ENCODE measurements around the gene GNAS. TPM values are rescaled to one million over a fixed set of nuclear protein-coding genes. Genes with fewer than 3 reads are reported as not detected.
"Not testable (repeated sequence)": the region's sequence is repeated elsewhere in the genome, so short reads cannot be mapped to it uniquely, and the experiment has no call there.

The GNAS gene
- total RNA-seq, result 738 and 772 TPM in 2 replicates

DNA sequence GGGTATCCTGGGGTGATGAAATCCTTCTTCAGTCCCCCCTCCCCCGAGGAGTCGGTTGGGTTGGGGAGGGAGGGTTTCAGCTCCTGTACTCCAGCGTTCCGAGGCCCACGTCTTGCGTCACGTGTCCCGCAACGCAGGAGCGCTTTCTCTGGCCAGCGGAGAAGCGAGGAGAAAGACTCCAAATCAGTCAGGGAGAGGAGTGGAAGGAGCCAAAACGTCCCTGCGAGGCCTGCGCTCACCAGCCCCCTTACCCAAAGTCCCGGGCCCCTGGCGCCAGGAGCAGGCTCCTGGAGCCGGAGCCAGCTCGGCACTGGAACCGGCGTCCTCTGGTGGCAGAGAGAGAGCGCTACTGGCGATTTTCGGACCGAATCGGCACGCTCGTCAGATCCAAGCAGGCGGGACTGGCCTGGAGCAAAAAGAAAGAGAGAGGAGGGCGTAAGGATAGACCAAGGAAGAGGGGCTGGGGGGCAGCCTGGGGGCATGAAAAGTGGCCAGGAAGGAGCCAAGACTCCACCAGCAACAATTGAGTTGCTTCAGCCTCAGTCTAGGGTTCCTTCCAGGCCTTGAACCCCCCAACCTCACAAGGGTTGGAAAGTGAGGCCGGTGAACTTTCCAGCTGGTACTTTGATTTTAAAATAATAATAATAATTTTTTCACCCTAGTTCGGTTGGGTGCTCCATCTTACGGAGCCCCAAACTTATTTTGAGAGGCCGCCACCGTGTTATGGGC lies at the start of gene GNAS:
Gene GNAS (plus strand): TSS at position 174 of the 729 bp plus-strand sequence.
- intact Hi-C loops (cut with micrococcal nuclease), result loop anchor here (2.0 to 10.0 kb wide), 2 partner anchors 202 to 618 kb away; partner anchors contain the start of gene STX16

DNA sequence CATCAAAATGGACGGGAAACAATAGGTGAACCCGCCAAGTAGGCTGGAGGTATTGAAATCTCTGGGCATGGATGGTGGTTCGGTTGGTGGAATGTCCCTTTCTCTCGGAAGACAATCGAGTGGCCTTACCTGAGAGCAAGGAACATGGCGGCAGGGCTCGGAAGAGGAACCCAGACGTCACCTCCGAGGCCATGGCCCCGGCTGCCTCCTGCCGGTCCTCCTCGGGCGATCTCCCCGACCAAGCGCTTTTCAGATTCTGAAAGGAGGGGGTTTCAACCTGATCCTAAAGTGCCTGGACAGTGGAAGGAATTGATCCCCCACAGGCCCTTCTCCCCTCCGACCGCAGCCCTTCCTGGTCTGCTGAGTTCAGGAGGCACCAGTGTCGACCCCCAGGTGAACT lies 49.0 kb upstream of the GNAS start:
- intact Hi-C loops (cut with micrococcal nuclease), result no loop called here

DNA sequence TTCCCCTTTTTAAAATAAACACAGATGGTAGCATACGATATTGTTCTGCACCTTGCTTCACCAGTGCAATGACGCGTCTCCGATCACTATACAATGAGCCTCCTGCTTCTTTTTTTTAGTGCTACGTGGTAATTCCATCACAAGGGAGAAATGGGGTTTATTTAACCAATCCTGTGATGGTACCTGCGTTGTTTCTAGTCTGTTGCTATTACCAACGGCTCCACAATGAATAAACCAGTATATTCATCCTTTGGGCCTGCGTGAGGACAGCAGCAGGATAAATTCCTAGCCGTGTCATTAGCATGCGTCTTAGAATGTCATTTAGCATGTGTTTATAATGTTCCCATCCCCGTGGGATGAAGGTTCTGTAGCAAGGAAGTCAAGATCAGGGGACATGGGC lies 44.7 kb upstream of the GNAS start:
- intact Hi-C loops (cut with micrococcal nuclease), result no loop called here

DNA sequence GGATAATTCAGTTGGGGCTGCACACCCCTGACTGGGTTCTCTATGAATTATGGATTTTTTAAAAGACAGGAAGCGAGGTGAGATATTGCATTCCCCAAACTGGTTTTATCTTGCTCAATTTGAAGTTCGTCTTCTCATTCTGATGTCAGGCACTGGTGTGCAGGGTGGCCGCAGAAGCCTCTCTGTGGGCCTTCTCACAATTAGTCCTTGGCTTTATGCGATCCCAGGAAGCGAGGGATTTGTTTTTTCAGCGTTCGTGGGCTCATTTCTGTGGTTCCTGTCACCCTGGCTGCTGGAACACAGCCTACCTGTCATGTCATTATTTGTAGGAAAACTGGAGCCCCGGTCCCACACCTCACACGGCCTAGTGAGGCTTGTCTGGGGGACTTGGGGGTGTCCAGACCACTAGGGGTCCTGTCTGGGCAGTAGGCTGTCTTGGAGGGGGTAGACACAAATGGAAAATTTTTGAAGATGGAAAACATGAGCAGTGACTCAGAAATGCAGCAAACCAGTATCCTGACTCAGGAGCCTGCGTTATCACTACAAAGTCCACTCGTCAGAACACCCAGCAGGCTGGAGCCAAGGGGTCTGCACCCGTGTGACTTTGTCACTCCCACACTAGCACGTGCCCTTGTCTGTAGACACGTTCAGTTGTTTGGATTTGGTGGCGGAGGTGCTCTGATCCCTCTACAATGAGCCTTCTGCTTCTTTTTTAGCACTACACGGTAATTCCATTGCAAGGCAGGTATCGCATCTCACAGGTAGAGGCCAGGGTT lies 44.1 kb upstream of the GNAS start:
- intact Hi-C loops (cut with micrococcal nuclease), result no loop called here

DNA sequence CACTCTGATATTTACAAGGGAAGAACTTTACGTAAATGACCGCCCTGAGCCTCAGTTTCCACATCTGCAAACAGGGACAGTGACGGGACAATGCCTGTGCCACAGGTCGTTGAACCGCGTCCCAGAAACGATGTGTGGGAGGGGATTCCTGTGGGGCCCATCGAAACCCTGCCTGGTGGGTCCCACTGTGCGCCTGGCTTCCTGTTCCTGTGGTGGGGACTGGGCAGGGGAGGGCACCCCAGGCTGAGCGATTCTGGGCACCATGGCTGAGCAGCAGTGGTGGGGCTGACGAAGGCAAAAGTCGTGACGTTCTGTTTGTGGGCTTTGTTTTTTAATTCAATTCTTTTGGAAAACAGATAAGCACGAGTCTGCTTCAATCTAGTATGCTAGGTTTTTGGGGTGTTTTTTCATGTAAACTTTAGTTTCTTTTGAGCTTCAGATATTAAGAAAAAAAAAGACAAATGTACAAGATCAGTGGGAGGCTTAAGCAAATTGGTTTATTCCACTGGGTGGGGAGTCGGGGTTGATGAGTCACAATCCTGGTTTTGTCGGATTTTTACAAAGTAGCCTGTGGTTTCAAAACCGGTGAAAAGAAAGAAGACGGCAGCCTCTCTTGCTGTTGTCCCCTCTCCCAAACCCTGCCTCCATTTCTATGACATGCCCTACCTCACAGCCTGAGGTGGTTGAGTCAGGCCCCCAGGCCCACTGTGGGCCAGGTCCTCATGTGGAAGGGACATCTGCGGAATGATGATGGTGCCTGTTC lies 42.2 kb upstream of the GNAS start:
- intact Hi-C loops (cut with micrococcal nuclease), result no loop called here

DNA sequence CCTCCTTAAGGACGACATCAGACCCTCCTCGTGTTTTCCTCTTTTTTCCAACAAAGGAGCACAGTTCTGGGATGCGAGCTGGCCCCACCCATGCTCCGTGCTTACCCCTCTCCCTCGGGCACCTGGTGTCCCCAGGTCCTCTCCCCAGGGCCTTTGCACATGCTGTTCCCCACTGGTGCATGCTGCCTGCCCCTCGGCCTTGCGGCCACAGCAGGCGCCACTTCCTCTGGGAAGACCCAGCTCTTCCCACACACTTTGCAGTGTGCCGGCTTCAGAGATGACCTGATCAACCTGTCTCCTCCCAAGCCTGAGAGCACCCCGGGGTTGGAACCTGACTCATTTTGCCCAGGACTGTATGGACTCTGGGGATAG lies 41.7 kb upstream of the GNAS start:
- intact Hi-C loops (cut with micrococcal nuclease), result no loop called here

DNA sequence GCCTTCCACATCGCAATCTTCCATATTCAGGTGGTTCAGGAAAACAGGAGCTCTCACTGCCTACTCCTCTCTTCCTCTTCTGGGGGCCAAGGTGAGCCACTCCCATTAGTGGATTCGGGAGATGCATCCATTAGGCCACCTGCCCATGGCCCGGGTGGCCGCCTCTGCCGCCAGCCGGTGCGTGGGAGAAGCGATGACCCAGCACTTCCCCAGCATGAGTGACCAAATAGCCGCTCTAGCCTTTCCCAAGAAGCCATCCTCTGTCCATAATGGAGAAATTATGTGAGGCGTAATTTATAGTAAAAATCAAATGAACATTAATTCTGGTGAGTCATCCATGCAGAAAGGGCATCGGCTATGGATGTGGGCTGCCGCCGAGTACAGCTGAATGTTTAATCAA lies 41.2 kb upstream of the GNAS start:
- intact Hi-C loops (cut with micrococcal nuclease), result no loop called here

DNA sequence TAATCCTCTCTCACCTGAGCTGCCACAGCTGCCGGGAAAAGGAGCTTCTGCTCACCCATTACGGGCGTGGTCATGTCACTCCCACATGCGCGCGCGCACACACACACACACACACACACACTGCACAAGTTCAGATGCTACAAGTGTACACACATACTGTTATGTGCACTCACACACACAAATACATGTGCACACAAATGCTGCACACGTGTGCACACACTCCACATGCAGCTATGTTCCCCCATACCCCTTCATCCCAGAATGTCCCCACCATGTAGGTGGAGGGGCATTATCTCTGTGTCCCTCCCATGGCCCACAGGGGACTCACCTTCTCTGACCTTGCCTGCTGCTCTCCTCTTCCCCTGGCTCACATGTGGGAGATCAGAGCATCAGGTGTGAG lies 39.1 kb upstream of the GNAS start:
- intact Hi-C loops (cut with micrococcal nuclease), result no loop called here

DNA sequence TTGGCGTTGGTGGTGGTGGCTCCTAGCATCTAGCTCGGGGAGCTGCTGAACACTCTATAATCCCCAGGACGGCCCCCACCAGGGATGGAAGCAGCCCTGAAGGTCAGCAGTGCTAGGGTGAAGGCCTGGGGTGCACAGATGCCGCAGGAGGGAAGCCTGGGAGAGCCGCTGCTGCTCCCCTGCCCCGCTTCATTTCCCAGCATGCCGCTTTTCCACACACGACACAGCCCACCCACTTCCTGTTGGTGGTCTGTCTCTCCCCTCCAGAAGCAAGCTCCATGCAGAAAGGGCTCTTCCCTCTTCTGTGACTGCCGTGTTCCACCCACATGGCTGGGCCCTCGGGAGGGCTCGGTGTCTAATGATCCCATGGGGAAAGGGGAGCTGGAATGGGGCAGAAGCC lies 37.1 kb upstream of the GNAS start:
- intact Hi-C loops (cut with micrococcal nuclease), result no loop called here

DNA sequence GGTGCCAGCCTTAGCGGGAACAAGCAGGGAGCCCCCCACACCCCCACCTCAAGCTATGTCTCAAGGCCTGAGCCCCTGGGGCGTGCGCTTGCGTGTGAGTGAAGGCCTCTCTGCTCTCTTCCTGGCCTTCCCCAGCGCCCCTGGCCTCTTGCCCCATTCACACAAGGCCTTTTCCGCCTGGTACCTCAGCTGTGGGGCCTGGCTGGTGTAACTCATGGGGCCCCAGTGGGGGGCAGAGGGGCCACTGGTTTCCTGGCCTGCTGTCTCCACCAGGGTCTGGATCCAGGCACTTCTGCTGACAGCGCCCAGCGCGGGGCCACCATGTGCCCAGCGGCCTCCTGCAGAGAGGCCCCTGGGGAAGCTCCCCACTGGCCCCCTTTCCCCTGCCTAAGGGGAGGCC lies 36.5 kb upstream of the GNAS start:
- intact Hi-C loops (cut with micrococcal nuclease), result no loop called here

DNA sequence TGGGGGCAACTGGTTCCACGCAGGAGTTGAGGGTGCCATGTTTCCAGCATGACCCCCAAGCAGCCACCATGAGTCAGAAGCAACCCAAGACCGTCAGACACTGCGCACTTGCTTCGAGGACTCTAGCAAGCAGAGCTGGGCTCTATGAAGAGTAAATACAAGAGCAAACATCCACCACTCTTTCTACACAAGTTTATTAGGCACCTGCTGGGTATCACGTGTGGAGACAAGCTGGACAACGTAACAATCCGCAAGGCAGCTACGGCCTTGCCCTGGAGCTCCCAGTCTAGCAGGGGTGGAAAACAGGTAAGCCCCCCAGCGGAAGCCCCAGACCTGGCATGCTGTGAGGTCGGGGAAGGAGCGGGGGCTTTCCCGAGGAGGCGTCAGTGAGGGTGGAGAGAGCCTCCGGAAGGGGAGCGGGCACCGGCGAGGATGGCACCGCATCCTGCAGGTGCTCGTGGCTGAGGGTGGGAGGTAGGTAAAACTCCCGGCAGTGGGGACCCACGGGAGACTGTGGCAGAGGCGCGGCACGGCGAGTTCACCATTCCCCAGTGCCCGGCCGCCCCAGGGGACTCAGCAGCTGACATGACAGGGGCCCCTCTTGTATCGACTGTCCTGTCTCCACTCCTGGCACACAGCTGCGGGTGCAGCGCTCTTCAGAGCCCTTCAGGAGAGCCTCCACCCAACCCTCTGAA lies 35.4 kb upstream of the GNAS start:
- intact Hi-C loops (cut with micrococcal nuclease), result no loop called here

DNA sequence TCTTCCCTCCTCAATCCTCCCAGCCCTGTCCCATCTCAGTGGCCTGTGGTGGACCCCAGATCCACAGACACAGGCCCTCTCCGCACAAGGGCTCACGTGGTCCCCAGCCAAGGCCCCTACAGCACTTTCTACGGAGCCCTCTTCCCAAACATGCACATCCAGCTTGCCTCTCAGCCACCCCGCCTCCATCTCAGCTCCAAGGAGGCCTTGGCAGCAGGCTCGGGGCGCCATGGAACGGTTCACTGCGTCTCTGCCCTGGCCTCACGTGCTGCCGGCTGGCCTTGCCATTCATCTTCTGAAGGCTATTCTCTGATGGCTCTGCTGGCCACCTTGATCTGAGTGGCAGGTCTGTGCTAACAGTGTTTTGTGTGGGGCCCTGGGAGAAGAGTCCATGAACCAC lies 34.8 kb upstream of the GNAS start:
- intact Hi-C loops (cut with micrococcal nuclease), result no loop called here

DNA sequence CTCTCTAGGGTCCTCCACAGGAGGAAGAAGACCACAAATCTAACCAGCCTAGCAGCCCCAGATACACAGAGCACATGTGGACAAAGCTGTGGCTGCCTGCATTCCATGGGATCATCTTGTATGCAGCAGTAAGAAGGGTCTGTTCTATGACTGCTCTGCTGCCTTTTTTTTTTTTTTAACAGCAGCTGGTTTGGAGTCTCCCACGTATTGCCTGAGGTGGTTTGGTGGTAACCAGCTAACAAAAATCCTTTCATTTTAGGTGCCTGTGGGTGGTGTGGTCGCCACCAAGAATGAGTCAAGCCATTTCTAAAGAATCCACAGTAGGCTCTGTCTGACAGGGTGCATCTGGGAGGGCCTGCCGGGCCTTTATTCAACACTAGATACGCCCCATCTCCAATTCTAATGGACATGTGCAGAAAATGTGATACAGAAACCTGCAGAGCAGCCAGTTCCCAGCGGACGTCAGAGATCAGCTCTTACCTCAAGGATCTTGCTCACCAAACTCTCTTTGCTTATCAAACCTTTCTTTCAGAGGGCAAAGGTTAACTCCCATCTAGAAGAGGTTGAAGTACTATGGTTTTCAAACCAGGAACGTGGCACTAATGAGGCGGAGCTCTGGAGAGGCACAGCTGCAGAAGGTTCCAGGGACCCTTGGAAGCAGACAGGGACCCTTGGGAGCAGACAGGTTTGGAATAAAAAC lies 33.8 kb upstream of the GNAS start:
- intact Hi-C loops (cut with micrococcal nuclease), result no loop called here

DNA sequence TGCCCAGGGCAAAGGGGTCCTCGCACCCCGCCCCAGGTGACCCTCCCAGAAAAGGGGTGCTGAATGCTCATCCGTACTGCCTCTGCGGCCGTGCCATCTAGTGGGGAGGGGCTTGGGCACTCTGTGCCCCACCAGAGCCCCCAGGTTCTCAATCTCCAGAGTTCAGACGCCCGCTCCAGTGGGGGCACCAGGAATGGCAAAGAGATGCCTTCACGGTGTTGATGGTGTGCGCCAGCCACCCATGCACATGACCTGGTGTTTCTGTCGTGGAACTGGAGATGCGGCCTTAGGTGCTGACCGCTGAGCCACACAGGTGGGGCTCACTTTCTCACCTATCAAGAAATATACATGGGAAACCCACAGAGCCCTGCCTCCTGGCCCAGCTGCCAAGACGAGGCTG lies 32.6 kb upstream of the GNAS start:
- intact Hi-C loops (cut with micrococcal nuclease), result no loop called here

DNA sequence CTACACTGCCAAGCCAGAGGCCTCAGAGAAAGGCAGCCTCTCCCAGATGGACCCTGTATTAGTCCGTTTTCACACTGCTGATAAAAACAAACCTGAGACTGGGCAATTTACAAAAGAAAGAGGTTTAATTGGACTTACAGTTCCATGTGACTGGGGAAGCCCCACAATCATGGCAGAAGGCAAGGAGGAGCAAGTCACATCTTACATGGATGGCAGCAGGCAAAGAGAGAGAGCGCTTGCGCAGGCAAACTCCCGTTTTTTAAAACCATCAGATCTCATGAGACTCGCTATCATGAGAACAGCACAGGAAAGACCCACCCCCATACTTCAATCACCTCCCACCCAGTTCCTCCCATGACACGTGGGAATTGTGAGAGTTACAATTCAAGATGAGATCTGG lies 32.0 kb upstream of the GNAS start:
- intact Hi-C loops (cut with micrococcal nuclease), result not testable (repeated sequence)

DNA sequence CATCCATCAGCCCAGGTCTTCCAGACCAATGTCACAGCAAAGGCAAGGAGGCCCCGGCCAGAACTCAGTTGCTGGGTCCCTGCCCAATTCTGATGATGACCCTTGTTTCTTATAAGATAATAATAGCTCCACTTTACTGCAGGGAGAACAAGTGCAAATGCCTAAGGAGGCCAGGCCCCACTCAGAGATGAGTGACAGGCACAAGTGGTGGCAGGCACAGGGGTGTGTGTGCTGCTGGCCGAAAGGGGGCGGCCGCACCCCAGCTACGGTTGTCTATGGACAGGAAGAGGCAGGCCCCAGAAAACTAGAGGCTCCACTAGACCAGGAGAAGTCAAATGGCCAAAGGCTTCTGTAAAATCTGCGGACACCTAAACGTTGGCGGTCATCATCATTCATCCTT lies 30.4 kb upstream of the GNAS start:
- intact Hi-C loops (cut with micrococcal nuclease), result no loop called here

DNA sequence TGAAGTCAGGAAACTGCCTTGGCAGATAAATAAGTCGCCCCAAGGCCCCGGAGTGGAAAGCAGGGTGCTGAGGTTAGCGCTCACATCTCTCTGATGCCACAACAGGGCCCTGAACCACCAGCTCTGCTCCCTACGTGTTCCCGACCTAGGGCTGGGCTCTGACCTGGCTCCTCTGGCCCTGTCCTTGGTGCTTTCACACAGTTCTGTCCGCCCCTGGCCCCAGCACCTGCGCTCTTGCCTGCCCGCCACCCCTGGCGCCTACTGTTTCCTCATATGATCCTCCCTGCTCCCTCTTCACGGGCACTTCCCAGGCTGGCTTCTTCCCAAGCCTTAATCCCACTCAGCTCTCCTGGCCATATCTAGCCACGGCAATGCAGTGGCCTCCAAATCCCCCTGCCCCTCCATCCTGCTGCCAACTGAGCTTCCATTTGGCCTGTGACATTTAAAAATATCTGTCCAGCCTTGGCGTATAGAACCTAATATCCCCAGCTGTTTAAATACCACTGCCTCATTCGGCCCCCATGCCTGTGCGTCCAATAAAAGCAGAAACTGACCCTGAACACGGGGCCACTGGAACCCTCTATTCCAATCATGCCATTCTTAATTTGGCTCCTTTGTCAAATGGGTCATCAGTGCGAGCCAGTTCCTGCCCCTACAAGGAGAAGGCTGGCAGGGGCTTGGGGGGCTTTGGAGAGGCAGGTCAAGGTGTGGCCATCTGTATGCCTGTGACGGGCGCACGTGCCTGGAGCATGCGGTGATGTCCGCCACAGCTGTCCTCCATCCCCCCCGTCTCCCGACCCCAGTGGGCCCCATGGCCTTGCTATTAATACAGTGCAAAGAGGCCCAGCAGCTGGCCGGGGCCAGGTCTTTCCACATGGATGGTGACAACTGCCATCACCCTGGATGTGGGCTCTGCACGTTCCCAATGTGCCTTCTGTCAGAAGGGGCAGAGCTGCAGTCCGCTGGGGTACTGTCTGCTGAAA lies 29.5 kb upstream of the GNAS start:
- intact Hi-C loops (cut with micrococcal nuclease), result no loop called here

DNA sequence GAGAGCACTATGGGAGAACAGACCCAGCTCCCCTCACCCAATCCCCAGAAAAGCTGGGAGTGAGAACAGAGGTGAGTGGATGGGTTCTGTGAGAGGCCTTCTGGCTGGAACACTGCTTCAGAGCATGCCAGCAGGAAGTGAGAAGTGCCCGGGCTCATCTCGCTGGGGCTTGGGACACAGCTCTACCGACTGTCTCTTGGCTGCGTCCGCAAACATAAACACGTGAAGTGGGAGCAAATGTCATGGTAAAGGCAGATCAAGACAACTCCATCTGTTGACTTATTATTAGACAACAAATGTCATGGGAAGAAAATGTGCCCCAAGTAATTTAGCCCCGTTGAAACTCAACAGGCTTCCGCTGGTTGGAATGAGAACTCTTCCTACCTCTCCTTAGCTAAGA lies 27.7 kb upstream of the GNAS start:
- intact Hi-C loops (cut with micrococcal nuclease), result no loop called here

DNA sequence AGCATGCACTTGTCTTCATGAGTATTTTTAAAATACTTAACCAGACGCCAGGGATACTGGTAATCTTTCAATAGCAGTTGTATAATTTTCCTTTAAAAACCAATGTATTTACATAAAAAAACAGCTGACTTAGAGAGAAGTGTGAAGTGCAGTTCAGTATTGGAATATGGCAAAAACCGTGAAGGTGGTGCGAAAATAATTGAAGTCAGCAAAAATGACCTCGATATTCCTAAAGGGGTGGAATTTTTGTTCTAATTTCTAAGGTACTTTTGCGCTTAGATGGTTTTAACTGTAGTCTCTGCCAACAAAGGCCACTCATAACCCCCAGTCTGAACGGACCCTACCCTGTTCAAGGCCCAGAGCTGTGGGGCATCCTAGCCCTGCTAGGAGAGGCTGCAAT lies 27.1 kb upstream of the GNAS start:
- intact Hi-C loops (cut with micrococcal nuclease), result no loop called here

DNA sequence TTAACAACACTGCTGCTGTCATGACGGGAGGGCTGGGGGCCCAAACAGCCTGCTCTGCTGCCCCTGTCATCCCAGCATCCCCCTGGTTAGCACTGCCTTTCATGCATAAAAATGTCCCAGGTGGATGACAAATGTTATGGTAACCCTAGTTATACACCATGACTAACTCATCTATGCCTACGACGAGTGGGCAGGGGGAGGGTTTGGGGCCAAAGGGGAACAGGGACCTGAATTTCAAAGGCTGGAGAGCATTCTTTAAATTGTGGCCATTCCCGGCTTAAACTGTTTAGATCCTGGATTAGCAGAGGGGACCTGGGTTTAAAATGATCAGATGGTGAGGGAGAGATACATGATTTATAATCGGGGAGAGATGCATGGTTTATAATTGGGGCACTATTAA lies 26.2 kb upstream of the GNAS start:
- intact Hi-C loops (cut with micrococcal nuclease), result no loop called here

Data from T-helper 2 cell treated with Interferon-gamma antibody and Interleukin-4, amounts not matched to agents 100 ng/mL and 5 ng/mL, for 36 hours (primary cell).